Measurements from ENCODE around the gene CXCL13. TPM values are rescaled to one million over a fixed set of nuclear protein-coding genes. Genes with fewer than 3 reads are reported as not detected.

CXCL13 gene
- total RNA-seq, 3 donors from 2014 or later (not counting 1 experiment from before 2014, with no cell fraction given): not detected

- Histone ChIP-seq H3K4me3 (ENCODE audit: low read length) (no peak overlapping the region), H3K9me3 (ENCODE audit: control insufficient read depth, insufficient read depth, low read length) (no peaks in the 10 kb centered on the region), H3K27ac (ENCODE audit: low read length) (no peak overlapping the region), H3K4me1 (ENCODE audit: control insufficient read depth, insufficient read depth, low read length) (no peaks in the 10 kb centered on the region), H3K36me3 (ENCODE audit: control insufficient read depth, insufficient read depth, low read length) (no peaks in the 10 kb centered on the region), H3K27me3 (ENCODE audit: control insufficient read depth, insufficient read depth, low read length) (no peaks in the 10 kb centered on the region)
- H3K36me3 Mint-ChIP-seq: no peaks in the 10 kb centered on the region
- no peak overlapping the region for H3K4me3 Mint-ChIP-seq
- peaks cover 10 to 43% of the 10 kb centered on the region in 2 donors for H3K27me3 Mint-ChIP-seq (ENCODE audit: low read depth in 2 of 2)
- 87% methylated on average over 7 of the region's 7 CpGs for WGBS (ENCODE audit: insufficient coverage)
- no peak overlapping the region for H3K27ac Mint-ChIP-seq
- H3K9me3 Mint-ChIP-seq: no peaks in the 10 kb centered on the region
- no peaks in the 10 kb centered on the region for H3K4me1 Mint-ChIP-seq
- DNase-seq (no peak), ATAC-seq (no peak)
- intact Hi-C loops (cut with micrococcal nuclease): no loop called here
- no peak for TF ChIP-seq CTCF (IDR thresholded peaks at IDR 0.05)
Measured at GRCh38 chr4:77613267-77613666, 7.6 kb downstream of the CXCL13 start.

GRCh38 chr4:77615153-77615552 lies 9.5 kb downstream of the CXCL13 start:
- H3K9me3 Mint-ChIP-seq: no peaks in the 10 kb centered on the region
- peaks cover 10% of the 10 kb centered on the region in 2 donors for H3K4me1 Mint-ChIP-seq
- Histone ChIP-seq H3K36me3 (ENCODE audit: control insufficient read depth, insufficient read depth, low read length) (no peaks in the 10 kb centered on the region), H3K4me1 (ENCODE audit: control insufficient read depth, insufficient read depth, low read length) (peaks cover 6% of the 10 kb centered on the region), H3K27ac (ENCODE audit: low read length) (no peak overlapping the region), H3K4me3 (ENCODE audit: low read length) (no peak overlapping the region), H3K27me3 (ENCODE audit: control insufficient read depth, insufficient read depth, low read length) (no peaks in the 10 kb centered on the region), H3K9me3 (ENCODE audit: control insufficient read depth, insufficient read depth, low read length) (no peaks in the 10 kb centered on the region)
- DNase-seq (no peak), ATAC-seq (no peak)
- H3K27me3 Mint-ChIP-seq (ENCODE audit: low read depth in 2 of 2): peaks cover 21 to 50% of the 10 kb centered on the region in 2 donors
- no peak overlapping the region for H3K4me3 Mint-ChIP-seq
- intact Hi-C loops (cut with micrococcal nuclease): loop anchor here (5.0 kb wide), 2 partner anchors 228 to 373 kb away; no protein-coding TSS in a partner anchor
- 81% methylated on average over 3 of the region's 5 CpGs for WGBS (ENCODE audit: insufficient coverage)
- TF ChIP-seq CTCF (IDR thresholded peaks at IDR 0.05): no peak
- H3K27ac Mint-ChIP-seq: no peak overlapping the region
- no peaks in the 10 kb centered on the region for H3K36me3 Mint-ChIP-seq

GRCh38 chr4:77617203-77617602 lies 11.6 kb downstream of the CXCL13 start:
- no peaks in the 10 kb centered on the region for H3K27me3 ChIP-seq (ENCODE audit: control insufficient read depth, insufficient read depth, low read length)
- Mint-ChIP-seq H3K4me3 (no peak overlapping the region), H3K4me1 (peaks cover 10% of the 10 kb centered on the region in 2 donors), H3K27me3 (ENCODE audit: low read depth in 2 of 2) (peaks cover 26 to 33% of the 10 kb centered on the region in 2 donors), H3K27ac (no peak overlapping the region), H3K9me3 (no peaks in the 10 kb centered on the region), H3K36me3 (no peaks in the 10 kb centered on the region)
- H3K4me3 ChIP-seq (ENCODE audit: low read length): no peak overlapping the region
- H3K27ac ChIP-seq (ENCODE audit: low read length): no peak overlapping the region
- ATAC-seq: no peak
- peaks cover 6% of the 10 kb centered on the region for H3K4me1 ChIP-seq (ENCODE audit: control insufficient read depth, insufficient read depth, low read length)
- DNase-seq: no peak
- intact Hi-C loops (cut with micrococcal nuclease): loop anchor here (5.0 kb wide), 2 partner anchors 230 to 375 kb away; no protein-coding TSS in a partner anchor
- H3K9me3 ChIP-seq (ENCODE audit: control insufficient read depth, insufficient read depth, low read length): no peaks in the 10 kb centered on the region
- no peaks in the 10 kb centered on the region for H3K36me3 ChIP-seq (ENCODE audit: control insufficient read depth, insufficient read depth, low read length)
- no peak for TF ChIP-seq CTCF (IDR thresholded peaks at IDR 0.05)
- WGBS (ENCODE audit: insufficient coverage): 99% methylated on average over 3 of the region's 5 CpGs
